IMR-90 (cell line): ENCODE results near the gene C19orf85. TPM values are rescaled to one million over a fixed set of nuclear protein-coding genes. Genes with fewer than 3 reads are reported as not detected.

Source experiments
- ATAC-seq: fragments of 200-7000 bp; cut with Tn5 transposase; 2 replicates; pipeline ENCODE4 v1.9.1; 2020; ENCODE audit warnings: low read depth, mild to moderate bottlenecking, moderate library complexity
- BruUV-seq: library from RNA; stranded (reverse); fragments of 400-500 nt; replicated peaks from 2 replicates; lab custom pipeline; 2021; lab: Mats Ljungman, UMichigan
- CTCF ChIA-PET: fragments of 300-600 bp; formaldehyde crosslinking; extraction: SDS; loops from one replicate; lab custom pipeline; 2021; ENCODE audit warnings: antibody characterized with exemption; lab: Yijun Ruan, JAX
- POLR2A ChIA-PET: fragments of 300-600 bp; sonication (Branson Sonifier 250); formaldehyde crosslinking; loops from one replicate; lab custom pipeline; 2022; ENCODE audit warnings: antibody characterized with exemption; ENCODE audit not compliant: unreplicated experiment; lab: Charles Lee
- DNase-seq: peaks from one replicate; pipeline ENCODE4 v3.0.0; 2013
- H2AFZ ChIP-seq: replicated peaks from 2 replicates; pipeline ENCODE3; 2013; ENCODE audit warnings: low read length, mild to moderate bottlenecking; ENCODE audit not compliant: poor library complexity
- H2AK5ac ChIP-seq: 2 replicates; pipeline ENCODE4 v1.6.1; 2013; ENCODE audit warnings: low read depth, low read length, inconsistent platforms
- H2AK9ac ChIP-seq: replicated peaks from 2 replicates; pipeline ENCODE3; 2013; ENCODE audit warnings: mild to moderate bottlenecking, low read depth, low read length, moderate library complexity; ENCODE audit not compliant: poor library complexity
- H2BK120ac ChIP-seq: 2 replicates; pipeline ENCODE4 v1.6.1; 2013; ENCODE audit warnings: low read depth, low read length, inconsistent platforms
- H2BK15ac ChIP-seq: 3 replicates; pipeline ENCODE4 v1.6.1; 2013; ENCODE audit warnings: low read depth, low read length, inconsistent platforms
- H2BK20ac ChIP-seq: 2 replicates; pipeline ENCODE4 v1.6.1; 2013; ENCODE audit warnings: low read depth, mild to moderate bottlenecking, inconsistent platforms, low read length, moderate library complexity
- H2BK5ac ChIP-seq: 2 replicates; pipeline ENCODE4 v1.6.1; 2013; ENCODE audit warnings: mild to moderate bottlenecking, low read depth, low read length, inconsistent platforms; ENCODE audit not compliant: poor library complexity, severe bottlenecking
- H3K14ac ChIP-seq: replicated peaks from 2 replicates; pipeline ENCODE4 v1.6.1; 2013; ENCODE audit warnings: low read depth, low read length, inconsistent platforms
- H3K18ac ChIP-seq: 2 replicates; pipeline ENCODE4 v1.6.1; 2013; ENCODE audit warnings: low read depth, low read length, control low read depth
- H3K23ac ChIP-seq: 2 replicates; pipeline ENCODE4 v1.6.1; 2013; ENCODE audit warnings: low read depth, low read length, inconsistent platforms
- H3K27ac ChIP-seq: 2 replicates; pipeline ENCODE4 v1.5.1; 2013; ENCODE audit warnings: mild to moderate bottlenecking, control low read depth, low read length; ENCODE audit not compliant: insufficient read depth
- H3K27me3 ChIP-seq: 2 replicates; pipeline ENCODE4 v1.6.1; 2013; ENCODE audit warnings: low read length; ENCODE audit not compliant: control insufficient read depth, insufficient read depth
- H3K36me3 ChIP-seq: 2 replicates; pipeline ENCODE4 v1.6.1; 2013; ENCODE audit warnings: low read length, mixed read lengths; ENCODE audit not compliant: control insufficient read depth, insufficient read depth
- H3K4ac ChIP-seq: 2 replicates; pipeline ENCODE4 v1.6.1; 2013; ENCODE audit warnings: low read depth, low read length, inconsistent platforms
- H3K4me1 ChIP-seq: 2 replicates; pipeline ENCODE4 v1.6.1; 2013; ENCODE audit warnings: low read length, mixed read lengths; ENCODE audit not compliant: control insufficient read depth, insufficient read depth
- H3K4me2 ChIP-seq: 2 replicates; pipeline ENCODE4 v1.6.1; 2013; ENCODE audit warnings: low read depth, mild to moderate bottlenecking, control low read depth, low read length, moderate library complexity
- H3K4me3 ChIP-seq: 2 replicates; pipeline ENCODE4 v1.5.1; 2013; ENCODE audit warnings: low read depth, mild to moderate bottlenecking, control low read depth, low read length, moderate library complexity; ENCODE audit not compliant: insufficient read depth
- H3K56ac ChIP-seq: 2 replicates; pipeline ENCODE4 v1.6.1; 2013; ENCODE audit warnings: low read length, inconsistent platforms; ENCODE audit not compliant: insufficient read depth; ENCODE audit errors: extremely low read depth
- H3K79me1 ChIP-seq, 2 experiments: 2 replicates each; pipeline ENCODE4 v1.6.1; 2013; ENCODE audit warnings: low read length in 2 of 2, inconsistent platforms in 1 of 2, low read depth in 1 of 2
- H3K9ac ChIP-seq: 2 replicates; pipeline ENCODE4 v1.6.1; 2013; ENCODE audit warnings: low read depth, low read length, control low read depth
- H3K9me1 ChIP-seq: 2 replicates; pipeline ENCODE4 v1.6.1; 2013; ENCODE audit warnings: low read length, inconsistent platforms; ENCODE audit not compliant: insufficient read depth
- H3K9me3 ChIP-seq: 2 replicates; pipeline ENCODE4 v1.6.1; 2013; ENCODE audit warnings: low read length; ENCODE audit not compliant: control insufficient read depth, insufficient read depth
- H4K20me1 ChIP-seq: 2 replicates; pipeline ENCODE4 v1.6.1; 2013; ENCODE audit warnings: low read length, inconsistent platforms; ENCODE audit not compliant: insufficient read depth
- H4K5ac ChIP-seq: 2 replicates; pipeline ENCODE4 v1.6.1; 2013; ENCODE audit warnings: mild to moderate bottlenecking, low read depth, low read length, control low read depth
- H4K8ac ChIP-seq, 2 experiments: 2 replicates each; pipeline ENCODE4 v1.6.1; 2013; ENCODE audit warnings: low read depth in 2 of 2, low read length in 2 of 2, control low read depth in 1 of 2, inconsistent platforms in 1 of 2
- H4K91ac ChIP-seq: 2 replicates; pipeline ENCODE4 v1.6.1; 2013; ENCODE audit warnings: low read depth, low read length, inconsistent platforms; ENCODE audit not compliant: insufficient read depth
- CHD1 ChIP-seq: IDR thresholded peaks from 2 replicates; pipeline ENCODE4 v1.6.1; 2012; ENCODE audit warnings: low read depth, low read length, improper control_type of control experiment
- FOS ChIP-seq: fragments of 150-350 bp; IDR thresholded peaks from 2 replicates; pipeline ENCODE4 v1.6.1; 2016; ENCODE audit warnings: low read depth, low read length
- MAFK ChIP-seq: IDR thresholded peaks from 2 replicates; pipeline ENCODE4 v1.6.1; 2012; ENCODE audit warnings: low read depth, low read length, improper control_type of control experiment
- MAZ ChIP-seq: IDR thresholded peaks from 2 replicates; pipeline ENCODE4 v1.6.1; 2012; ENCODE audit warnings: low read depth, mild to moderate bottlenecking, low read length, improper control_type of control experiment, moderate library complexity, borderline replicate concordance
- RFX5 ChIP-seq: IDR thresholded peaks from 2 replicates; pipeline ENCODE4 v1.8.0; 2012; ENCODE audit warnings: low read depth, mild to moderate bottlenecking, low read length, moderate library complexity
- WGBS, 2 experiments: methylation state at CpG; one replicate each; pipeline versions ENCODE4 v1.1.5 to v1.1.7; 2013; ENCODE audit warnings: missing lambda C conversion rate in 2 of 2; ENCODE audit not compliant: insufficient read length in 1 of 2; ENCODE audit errors: extremely low coverage in 2 of 2; 5-methylcytosine and 5-hydroxymethylcytosine counted together
- dilution Hi-C: fragments of 300-500 bp; cut with HindIII; formaldehyde crosslinking; loops from one replicate; pipeline ENCODE4 v1.14.3; 2018; ENCODE audit warnings: low sequenced_read_pairs; ENCODE audit not compliant: unreplicated experiment
- in situ Hi-C: fragments of 300-500 bp; cut with MboI; formaldehyde crosslinking; loops from 3 replicates; pipeline ENCODE4 v1.14.3; 2019; ENCODE audit warnings: low sequenced_read_pairs, inconsistent platforms, mixed read lengths
- intact Hi-C: fragments of 100-400 bp; cut with micrococcal nuclease; formaldehyde crosslinking; loops from 2 replicates; pipeline ENCODE4 v1.10.0; 2022
- polyA plus RNA-seq, 3 experiments: library from polyadenylated mRNA; depleted of rRNA; stranded (reverse); fragments of >200 nt; gene quantifications; 2 replicates each; pipeline ENCODE4 v1.2.3, GENCODE V29; 2012; ENCODE audit warnings: low replicate concordance in 1 of 3
- total RNA-seq: library from RNA; depleted of rRNA; stranded (reverse); fragments of >200 nt; gene quantifications from 2 replicates; pipeline ENCODE4 v1.2.3, GENCODE V29; 2012

C19orf85 gene
- total and polyA plus RNA-seq, 2 of the 4 experiments (the other 2 are of a cell fraction) = not detected

DNA sequence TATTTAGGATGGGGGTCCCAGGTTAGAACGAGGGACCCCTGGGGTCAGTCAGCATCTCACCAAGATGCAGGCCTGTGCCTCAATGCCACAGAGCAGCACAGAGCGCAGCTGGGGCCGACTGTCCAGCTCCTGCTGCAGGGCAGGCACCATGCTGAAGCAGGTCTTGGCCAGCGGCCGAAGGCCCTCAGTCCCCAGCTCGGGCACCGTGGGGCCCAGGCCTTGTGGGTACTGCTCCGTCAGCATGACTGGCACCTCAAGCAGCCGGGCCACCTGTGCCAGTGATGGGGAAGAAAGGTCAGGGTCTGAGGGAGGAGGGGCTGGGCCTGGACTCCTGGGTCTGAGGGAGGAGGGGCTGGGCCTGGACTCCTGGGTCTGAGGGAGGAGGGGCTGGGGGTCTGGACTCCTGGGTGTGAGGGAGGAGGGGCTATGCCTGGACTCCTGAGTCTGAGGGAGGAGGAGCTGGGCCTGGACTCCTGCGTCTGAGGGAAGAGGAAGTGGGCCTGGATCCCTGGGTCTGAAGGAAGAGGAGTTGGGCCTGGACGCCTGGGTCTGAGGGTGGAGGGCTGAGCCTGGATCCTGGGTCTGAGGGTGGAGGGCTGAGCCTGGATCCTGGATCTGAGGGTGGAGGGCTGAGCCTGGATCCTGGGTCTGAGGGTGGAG, 8.8 kb downstream of the C19orf85 start:
- intact Hi-C loops (no loop called here), in situ Hi-C loops (no loop called here), dilution Hi-C loops (no loop called here)
- H3K4me3 ChIP-seq = no peak overlapping the region
- H4K5ac ChIP-seq = no peak overlapping the region
- H3K23ac ChIP-seq = no peak overlapping the region
- no peak overlapping the region for H3K4me2 ChIP-seq
- no peak overlapping the region for H2AK9ac ChIP-seq
- no peaks in the 10 kb centered on the region for H3K9me3 ChIP-seq
- ChIA-PET CTCF (no interaction called here), POLR2A (no interaction called here)
- no peak overlapping the region for H3K27ac ChIP-seq
- H3K79me1 ChIP-seq = peaks cover 0 to 16% of the 10 kb centered on the region in 2 experiments; a peak in 2 of 4 replicates
- no peak overlapping the region for H2BK15ac ChIP-seq
- H4K8ac ChIP-seq = no peak overlapping the region
- H3K36me3 ChIP-seq = no peaks in the 10 kb centered on the region; the same call in 1 of the 2 replicates
- H4K20me1 ChIP-seq = peaks cover 28% of the 10 kb centered on the region
- peaks cover 2% of the 10 kb centered on the region; the same call in 1 of the 2 replicates for H3K9me1 ChIP-seq
- no peak overlapping the region for H3K56ac ChIP-seq
- H2AFZ ChIP-seq = no peak overlapping the region
- no peak overlapping the region for H2BK5ac ChIP-seq
- H3K4me1 ChIP-seq = peaks cover 5% of the 10 kb centered on the region; the same call in 1 of the 2 replicates
- no peak overlapping the region for H4K91ac ChIP-seq
- no peak overlapping the region for H2BK120ac ChIP-seq
- no peak for DNase-seq
- no TSS peak for BruUV-seq
- no peak overlapping the region for H2AK5ac ChIP-seq
- TF ChIP-seq MAZ (no peak), MAFK (no peak), RFX5 (no peak), FOS (no peak), CHD1 (no peak)
- H3K27me3 ChIP-seq = peaks cover 15% of the 10 kb centered on the region
- ATAC-seq = no peak
- 94% methylated on average over 8 of the region's 11 CpGs; no CpG with 5 or more reads in 1 of the 2 experiments for WGBS, 2 experiments
- H3K18ac ChIP-seq = no peak overlapping the region
- H3K14ac ChIP-seq = no peak overlapping the region
- H2BK20ac ChIP-seq = no peak overlapping the region
- H3K9ac ChIP-seq = no peak overlapping the region
- H3K4ac ChIP-seq = no peak overlapping the region
